ENCODE measurements around the gene PAPPA2.

GRCh38 chr1:176837708-176838107 lies 374.7 kb downstream of the PAPPA2 start:
- TF ChIP-seq POLR2A (IDR thresholded peaks at IDR 0.05; ENCODE audit: low read length) (no peak), GATA1 (IDR thresholded peaks at IDR 0.05; ENCODE audit: low read depth, low read length) (no peak)
